Natural killer cell treated with Interleukin-12 subunit alpha and Interleukin-12 subunit beta and Interleukin-15 and Interleukin-18, amount 100 ng/mL, for 72 hours (primary cell): ENCODE measurements around the gene UTP14C. TPM values are rescaled to one million over a fixed set of nuclear protein-coding genes. Genes with fewer than 3 reads are reported as not detected.

Experiments used
- ATAC-seq, 2 donors: fragments of 150-1000 bp; cut with Tn5 transposase in 1 of 2; sonication (Bioruptor Pico), chemical (Tn5 transposase) in 1 of 2; 2 replicates each; pipeline ENCODE4 v1.10.0; 2021
- DNase-seq: peaks from one replicate; pipeline ENCODE4 v3.0.0; 2022; ENCODE audit warnings: low spot score
- H3K27ac Mint-ChIP-seq, 2 donors: 1 replicate in 1 of 2; 2 replicates in 1 of 2; pipeline ENCODE4 v1.8.0; 2022; ENCODE audit warnings: mixed read lengths in 2 of 2, mild to moderate bottlenecking in 1 of 2, moderate library complexity in 1 of 2
- H3K27me3 Mint-ChIP-seq, 2 donors: 1 replicate in 1 of 2; 2 replicates in 1 of 2; pipeline ENCODE4 v1.8.0; 2022; ENCODE audit warnings: mixed read lengths in 2 of 2
- H3K36me3 Mint-ChIP-seq: one replicate; pipeline ENCODE4 v1.8.0; 2022; ENCODE audit warnings: mixed read lengths
- H3K4me1 Mint-ChIP-seq, 2 donors: 1 replicate in 1 of 2; 2 replicates in 1 of 2; pipeline ENCODE4 v1.8.0; 2022; ENCODE audit warnings: low read depth in 2 of 2, mixed read lengths in 2 of 2, mild to moderate bottlenecking in 1 of 2
- H3K4me3 Mint-ChIP-seq: one replicate; pipeline ENCODE4 v1.8.0; 2022; ENCODE audit warnings: mixed read lengths
- H3K9me3 Mint-ChIP-seq: 2 replicates; pipeline ENCODE4 v1.8.0; 2022; ENCODE audit warnings: mixed read lengths
- total RNA-seq, 2 donors: library from RNA; stranded (reverse); gene quantifications; one replicate each; pipeline ENCODE4 v1.2.3, GENCODE V29; 2022

The UTP14C gene
- total RNA-seq, 2 donors from 2014 or later = 11.1 to 11.6 TPM

- H3K27me3 Mint-ChIP-seq = peaks cover 22 to 43% of the 10 kb centered on the region in 2 donors
- no peaks in the 10 kb centered on the region for H3K36me3 Mint-ChIP-seq
- no peak for DNase-seq
- ATAC-seq = no peak
- H3K9me3 Mint-ChIP-seq = no peaks in the 10 kb centered on the region
- no peak overlapping the region for H3K4me3 Mint-ChIP-seq
- no peak overlapping the region for H3K27ac Mint-ChIP-seq
- H3K4me1 Mint-ChIP-seq = no peaks in the 10 kb centered on the region
These were observed 27.9 kb upstream of the UTP14C start for GRCh38 chr13:51996641-51997040.

GRCh38 chr13:51997186-51997585 is 27.3 kb upstream of the UTP14C start:
- Mint-ChIP-seq H3K27ac (no peak overlapping the region), H3K9me3 (no peaks in the 10 kb centered on the region), H3K36me3 (no peaks in the 10 kb centered on the region), H3K4me3 (no peak overlapping the region), H3K4me1 (no peaks in the 10 kb centered on the region), H3K27me3 (peaks cover 22 to 43% of the 10 kb centered on the region in 2 donors)
- no peak for DNase-seq
- ATAC-seq = no peak

- no peak for ATAC-seq
- H3K27ac Mint-ChIP-seq = no peak overlapping the region
- H3K4me3 Mint-ChIP-seq = no peak overlapping the region
- peaks cover 22 to 43% of the 10 kb centered on the region in 2 donors for H3K27me3 Mint-ChIP-seq
- DNase-seq = no peak
- H3K4me1 Mint-ChIP-seq = no peaks in the 10 kb centered on the region
- H3K9me3 Mint-ChIP-seq = no peaks in the 10 kb centered on the region
- H3K36me3 Mint-ChIP-seq = no peaks in the 10 kb centered on the region
These were observed 26.7 kb upstream of the UTP14C start for GRCh38 chr13:51997641-51998330.

GRCh38 chr13:51998723-51999509 is 25.6 kb upstream of the UTP14C start:
- Mint-ChIP-seq H3K4me3 (no peak overlapping the region), H3K27me3 (peaks cover 22 to 39% of the 10 kb centered on the region in 2 donors), H3K36me3 (no peaks in the 10 kb centered on the region), H3K27ac (no peak overlapping the region), H3K9me3 (no peaks in the 10 kb centered on the region), H3K4me1 (no peaks in the 10 kb centered on the region)
- ATAC-seq (no peak), DNase-seq (no peak)

- no peaks in the 10 kb centered on the region for H3K9me3 Mint-ChIP-seq
- peaks cover 22 to 39% of the 10 kb centered on the region in 2 donors for H3K27me3 Mint-ChIP-seq
- no peak for ATAC-seq
- H3K4me1 Mint-ChIP-seq = no peaks in the 10 kb centered on the region
- H3K4me3 Mint-ChIP-seq = no peak overlapping the region
- H3K27ac Mint-ChIP-seq = no peak overlapping the region
- H3K36me3 Mint-ChIP-seq = no peaks in the 10 kb centered on the region
- no peak for DNase-seq
These were observed 25.0 kb upstream of the UTP14C start for GRCh38 chr13:51999510-51999911.

- no peaks in the 10 kb centered on the region for H3K9me3 Mint-ChIP-seq
- no peak overlapping the region for H3K27ac Mint-ChIP-seq
- no peaks in the 10 kb centered on the region for H3K36me3 Mint-ChIP-seq
- DNase-seq (no peak), ATAC-seq (no peak)
- H3K4me1 Mint-ChIP-seq = no peaks in the 10 kb centered on the region
- no peak overlapping the region for H3K4me3 Mint-ChIP-seq
- peaks cover 22 to 39% of the 10 kb centered on the region in 2 donors for H3K27me3 Mint-ChIP-seq
These were observed 24.6 kb upstream of the UTP14C start for GRCh38 chr13:51999921-52000320.

- ATAC-seq = peak; percentile 58 to 59
- Mint-ChIP-seq H3K36me3 (no peaks in the 10 kb centered on the region), H3K4me3 (no peak overlapping the region), H3K4me1 (no peaks in the 10 kb centered on the region), H3K27me3 (peaks cover 24 to 39% of the 10 kb centered on the region in 2 donors), H3K9me3 (no peaks in the 10 kb centered on the region), H3K27ac (no peak overlapping the region)
- DNase-seq = no peak
These were observed 23.3 kb upstream of the UTP14C start for GRCh38 chr13:52001120-52001731.

- Mint-ChIP-seq H3K4me1 (no peaks in the 10 kb centered on the region), H3K9me3 (no peaks in the 10 kb centered on the region), H3K36me3 (no peaks in the 10 kb centered on the region), H3K4me3 (no peak overlapping the region), H3K27me3 (peaks cover 25 to 41% of the 10 kb centered on the region in 2 donors), H3K27ac (no peak overlapping the region)
- DNase-seq = no peak
- ATAC-seq = no peak
These were observed 22.1 kb upstream of the UTP14C start for GRCh38 chr13:52002361-52002760.

GRCh38 chr13:52003541-52003940 is 20.9 kb upstream of the UTP14C start:
- Mint-ChIP-seq H3K4me1 (no peaks in the 10 kb centered on the region), H3K9me3 (no peaks in the 10 kb centered on the region), H3K4me3 (no peak overlapping the region), H3K27ac (no peak overlapping the region), H3K27me3 (peaks cover 22 to 38% of the 10 kb centered on the region in 2 donors), H3K36me3 (no peaks in the 10 kb centered on the region)
- ATAC-seq (no peak), DNase-seq (no peak)

GRCh38 chr13:52004511-52005170 is 19.9 kb upstream of the UTP14C start:
- Mint-ChIP-seq H3K9me3 (no peaks in the 10 kb centered on the region), H3K4me1 (no peaks in the 10 kb centered on the region), H3K36me3 (no peaks in the 10 kb centered on the region), H3K27me3 (peaks cover 30 to 38% of the 10 kb centered on the region in 2 donors), H3K27ac (no peak overlapping the region), H3K4me3 (no peak overlapping the region)
- ATAC-seq (peak in 1 of 2 donors; percentile 14), DNase-seq (no peak)

- Mint-ChIP-seq H3K4me3 (no peak overlapping the region), H3K27me3 (peaks cover 37 to 38% of the 10 kb centered on the region in 2 donors), H3K27ac (no peak overlapping the region), H3K9me3 (no peaks in the 10 kb centered on the region), H3K36me3 (no peaks in the 10 kb centered on the region), H3K4me1 (peaks cover 1 to 2% of the 10 kb centered on the region in 2 donors)
- no peak for ATAC-seq
- DNase-seq = no peak
These were observed 18.5 kb upstream of the UTP14C start for GRCh38 chr13:52005841-52006522.

GRCh38 chr13:52006523-52007245 is 17.8 kb upstream of the UTP14C start:
- DNase-seq = no peak
- H3K4me3 Mint-ChIP-seq = no peak overlapping the region
- no peaks in the 10 kb centered on the region for H3K9me3 Mint-ChIP-seq
- no peak overlapping the region for H3K27ac Mint-ChIP-seq
- ATAC-seq = no peak
- no peaks in the 10 kb centered on the region for H3K36me3 Mint-ChIP-seq
- H3K4me1 Mint-ChIP-seq = peaks cover 5 to 6% of the 10 kb centered on the region in 2 donors
- H3K27me3 Mint-ChIP-seq = peaks cover 35 to 42% of the 10 kb centered on the region in 2 donors

- no peak overlapping the region for H3K27ac Mint-ChIP-seq
- ATAC-seq (no peak), DNase-seq (no peak)
- H3K9me3 Mint-ChIP-seq = no peaks in the 10 kb centered on the region
- peaks cover 35 to 42% of the 10 kb centered on the region in 2 donors for H3K27me3 Mint-ChIP-seq
- peaks cover 6% of the 10 kb centered on the region for H3K36me3 Mint-ChIP-seq
- H3K4me3 Mint-ChIP-seq = peak overlapping the region; percentile 99
- H3K4me1 Mint-ChIP-seq = peaks cover 9 to 13% of the 10 kb centered on the region in 2 donors
These were observed 14.5 kb upstream of the UTP14C start for GRCh38 chr13:52009946-52010345.
